Amygdala (tissue), 56 donors: ENCODE data around the gene FTSJ3.
A peak's percentile ranks its signal among the peaks of the same experiment; 100 is the strongest.

Source experiments
- DNase-seq, 56 donors: peaks; one replicate each; lab custom pipeline; 2025; lab: John Stamatoyannopoulos, UW

Gene FTSJ3

GRCh38 chr17:63792055-63792729, 35.3 kb downstream of the FTSJ3 start:
- DNase-seq, result no peak

- no peak for DNase-seq
These were observed 37.4 kb downstream of the FTSJ3 start for GRCh38 chr17:63790057-63790456.

- no peak for DNase-seq
These were observed 40.3 kb downstream of the FTSJ3 start for GRCh38 chr17:63786971-63787711.

GRCh38 chr17:63786117-63786516, 41.3 kb downstream of the FTSJ3 start:
- DNase-seq, result no peak

- no peak for DNase-seq
These were observed 41.9 kb downstream of the FTSJ3 start for GRCh38 chr17:63785556-63785955.

GRCh38 chr17:63783522-63783921, 43.9 kb downstream of the FTSJ3 start:
- no peak for DNase-seq

- no peak for DNase-seq
These were observed 46.5 kb downstream of the FTSJ3 start for GRCh38 chr17:63780928-63781327.

- DNase-seq, result no peak
These were observed 47.0 kb downstream of the FTSJ3 start for GRCh38 chr17:63780507-63780906.

GRCh38 chr17:63775420-63775819, 52.0 kb downstream of the FTSJ3 start:
- no peak for DNase-seq

- no peak for DNase-seq
These were observed 52.5 kb downstream of the FTSJ3 start for GRCh38 chr17:63774969-63775265.

- DNase-seq, result peak in 32 of 56 donors; percentile 12 to 88 (median 41)
These were observed 53.1 kb downstream of the FTSJ3 start, which contains the start of gene DDX42 for GRCh38 chr17:63774141-63774968. Gene DDX42 (plus strand): TSS chr17:63774170. CDS start chr17:63787050, 12,880 bp downstream.

GRCh38 chr17:63773272-63774140, 54.0 kb downstream of the FTSJ3 start, which contains the start of gene CCDC47:
Gene CCDC47 (minus strand): TSS chr17:63773597. CDS start chr17:63766175, 7,422 bp downstream.
- peak; percentile 87 to 100 (median 98) for DNase-seq

- no peak for DNase-seq
These were observed 54.6 kb downstream of the FTSJ3 start for GRCh38 chr17:63772801-63773271.
